GM19468 (cell line): ENCODE measurements around the gene VIPR2.
"Not testable (repeated sequence)": the region's sequence is repeated elsewhere in the genome, so short reads cannot be mapped to it uniquely, and the experiment has no call there.

Source experiments
- ATAC-seq: cut with Tn5 transposase; IDR thresholded peaks from one replicate; pipeline ENCODE4 v1.9.1; 2021; ENCODE audit warnings: mild to moderate bottlenecking, moderate library complexity, moderate number of reproducible peaks; ENCODE audit not compliant: unreplicated experiment; ENCODE audit errors: extremely low read depth

Gene VIPR2, protein sequence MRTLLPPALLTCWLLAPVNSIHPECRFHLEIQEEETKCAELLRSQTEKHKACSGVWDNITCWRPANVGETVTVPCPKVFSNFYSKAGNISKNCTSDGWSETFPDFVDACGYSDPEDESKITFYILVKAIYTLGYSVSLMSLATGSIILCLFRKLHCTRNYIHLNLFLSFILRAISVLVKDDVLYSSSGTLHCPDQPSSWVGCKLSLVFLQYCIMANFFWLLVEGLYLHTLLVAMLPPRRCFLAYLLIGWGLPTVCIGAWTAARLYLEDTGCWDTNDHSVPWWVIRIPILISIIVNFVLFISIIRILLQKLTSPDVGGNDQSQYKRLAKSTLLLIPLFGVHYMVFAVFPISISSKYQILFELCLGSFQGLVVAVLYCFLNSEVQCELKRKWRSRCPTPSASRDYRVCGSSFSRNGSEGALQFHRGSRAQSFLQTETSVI

DNA sequence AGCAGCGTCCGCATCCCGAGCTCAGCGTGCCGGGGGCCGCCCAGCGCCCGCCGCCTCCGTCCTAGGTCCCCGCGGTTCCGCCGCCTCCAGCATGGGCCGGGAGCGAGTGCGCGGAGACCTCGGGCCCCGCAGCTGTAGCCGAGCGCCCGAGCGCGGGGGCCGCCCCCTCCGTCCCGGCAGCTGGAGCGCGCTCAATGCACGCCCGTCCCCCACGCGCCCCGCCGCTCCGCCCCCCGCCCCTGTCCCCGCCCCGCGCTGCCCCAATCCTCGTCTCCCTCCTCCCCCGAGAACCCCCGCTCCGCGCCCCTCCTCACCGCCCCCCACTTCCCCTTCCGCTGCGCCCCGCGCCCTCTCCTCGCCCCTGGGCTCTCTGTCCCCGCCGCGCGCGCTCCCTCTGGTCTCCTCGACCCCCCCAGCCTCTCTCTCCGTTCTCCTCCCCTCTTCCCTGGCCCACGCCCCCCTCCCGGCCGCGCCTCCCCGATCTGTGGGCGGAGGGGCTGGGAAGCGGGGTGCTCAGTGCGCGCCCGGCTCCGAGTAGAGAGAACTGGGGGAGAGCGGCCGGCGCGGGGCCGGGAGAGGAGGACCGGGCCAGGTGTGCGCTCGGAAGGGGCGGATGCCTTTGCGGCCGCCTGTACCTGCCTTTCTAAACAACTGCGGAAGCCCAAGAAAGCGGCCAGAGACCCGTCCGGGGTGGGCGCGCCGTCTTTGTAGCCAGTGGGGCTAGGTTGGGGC is at the start of gene VIPR2:
Gene VIPR2 (minus strand): TSS at position 110 of the 732 bp plus-strand sequence. CDS start 96 bp downstream, at position 14.
- ATAC-seq = no peak

DNA sequence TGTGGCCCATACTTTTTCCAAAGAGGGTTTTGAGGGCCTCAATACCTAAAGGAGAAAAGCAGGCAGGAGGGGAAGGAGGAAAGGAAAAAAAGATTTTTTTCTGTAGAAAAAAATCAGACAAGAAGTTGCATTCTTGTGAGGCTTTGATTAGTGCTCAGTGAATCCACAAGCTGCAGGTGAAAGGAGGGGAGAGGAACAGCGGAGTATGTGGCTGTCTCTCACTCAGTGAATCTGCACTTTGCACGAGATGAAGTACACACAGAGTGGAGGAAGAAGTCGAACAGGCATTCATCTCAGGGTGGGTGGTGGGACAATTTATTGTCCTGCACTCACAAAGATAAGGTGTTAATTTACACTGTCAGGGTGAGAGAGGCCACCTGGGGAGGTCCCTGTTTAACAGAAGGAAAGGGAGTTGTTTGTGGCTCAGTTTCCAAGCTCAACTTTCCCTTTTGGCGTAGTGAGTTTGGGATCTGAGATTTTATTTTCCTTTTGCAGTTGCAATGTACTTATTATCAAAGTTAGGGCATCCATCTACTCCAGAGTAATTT is 49.0 kb upstream of the VIPR2 start:
- ATAC-seq = no peak

DNA sequence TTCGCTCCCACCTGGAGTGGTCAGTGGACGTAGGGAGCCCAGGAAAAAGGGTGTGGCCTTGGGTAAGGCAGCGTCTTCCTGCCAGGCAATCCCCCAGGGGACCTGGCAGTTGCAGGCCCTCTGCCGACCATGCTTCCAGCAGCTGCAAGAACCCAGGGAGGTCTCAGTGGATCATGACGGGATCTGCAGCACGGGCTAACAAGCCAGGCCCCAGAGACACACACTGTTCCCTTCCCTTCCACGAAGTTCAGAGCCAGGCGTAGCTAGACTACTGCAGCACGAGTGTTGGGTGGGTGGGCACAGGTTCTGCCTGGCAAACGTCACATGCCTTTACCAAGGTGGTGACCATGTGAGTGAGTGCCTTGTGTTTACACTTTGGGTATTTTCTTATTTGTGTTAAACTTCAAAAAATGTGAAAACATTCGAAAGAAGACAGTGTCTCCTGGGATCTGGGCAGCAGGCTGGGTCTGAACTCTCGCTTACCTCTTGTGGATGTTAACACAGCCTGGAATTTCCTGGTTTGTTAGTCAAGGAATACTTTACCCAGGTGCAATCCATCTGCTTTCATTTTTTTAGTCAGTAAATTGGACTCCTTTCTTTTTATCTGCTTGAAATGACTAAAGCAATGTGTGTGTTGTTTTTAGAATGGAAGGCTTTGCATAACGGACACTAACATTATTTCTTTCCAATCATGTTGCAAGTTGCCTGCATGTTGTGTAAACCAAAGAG is 48.2 kb upstream of the VIPR2 start:
- ATAC-seq = no peak

DNA sequence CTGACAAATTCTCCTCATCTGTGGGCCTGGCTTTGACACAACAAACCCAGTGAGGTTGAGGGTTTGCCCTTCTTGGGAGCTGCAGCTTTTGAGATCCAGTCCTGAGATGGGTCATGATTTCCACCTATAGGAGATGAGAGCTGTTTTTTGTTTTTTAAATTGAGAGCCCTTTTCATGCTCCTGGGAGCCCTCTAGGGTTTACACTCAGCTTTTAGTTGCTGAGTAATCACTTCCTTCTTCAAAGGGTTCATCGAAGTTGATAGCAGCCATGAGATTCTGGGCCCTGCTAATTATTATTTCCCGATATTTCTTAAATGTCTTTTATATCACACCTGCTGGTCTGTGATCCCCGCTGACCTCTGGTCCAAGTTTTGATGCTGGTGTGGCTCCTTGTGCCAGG is 47.3 kb upstream of the VIPR2 start:
- no peak for ATAC-seq

DNA sequence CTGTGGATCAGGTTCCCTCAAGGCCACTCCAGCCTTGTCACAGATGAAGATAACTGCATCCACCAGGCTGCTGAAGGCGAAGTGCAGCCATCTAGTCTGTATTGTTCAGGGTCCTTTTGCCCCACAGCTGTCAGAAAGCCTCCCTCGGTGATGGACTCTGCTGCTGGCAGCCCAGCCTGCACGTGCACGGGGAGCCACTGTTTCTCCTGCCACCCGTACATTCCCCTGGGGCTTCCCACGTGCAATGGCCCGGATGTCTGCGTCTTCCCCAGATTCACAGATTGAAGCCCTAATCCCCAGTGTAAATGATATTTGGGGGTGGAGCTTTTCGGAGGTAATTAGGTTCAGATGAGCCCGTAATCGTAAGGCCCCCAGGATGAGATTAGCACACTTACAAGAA is 46.6 kb upstream of the VIPR2 start:
- ATAC-seq = no peak

DNA sequence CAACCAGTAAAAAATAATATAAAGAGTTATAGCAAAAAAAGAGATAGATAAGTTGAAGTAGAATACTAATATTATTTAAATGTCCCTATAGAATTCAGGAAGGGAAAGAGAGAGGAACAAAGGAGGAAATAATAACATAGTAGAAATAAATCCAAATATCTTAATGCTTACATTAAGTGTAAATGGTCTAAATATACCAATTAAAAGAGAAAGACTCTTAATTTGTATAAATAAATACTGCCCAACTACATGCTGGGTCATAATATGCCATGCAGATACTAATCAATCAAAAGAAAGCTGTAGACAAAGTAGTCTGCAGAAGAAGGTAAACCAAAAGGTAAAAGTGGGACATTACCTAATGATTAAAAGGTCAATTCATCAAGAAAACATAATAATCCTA is 43.3 kb upstream of the VIPR2 start:
- no peak for ATAC-seq

DNA sequence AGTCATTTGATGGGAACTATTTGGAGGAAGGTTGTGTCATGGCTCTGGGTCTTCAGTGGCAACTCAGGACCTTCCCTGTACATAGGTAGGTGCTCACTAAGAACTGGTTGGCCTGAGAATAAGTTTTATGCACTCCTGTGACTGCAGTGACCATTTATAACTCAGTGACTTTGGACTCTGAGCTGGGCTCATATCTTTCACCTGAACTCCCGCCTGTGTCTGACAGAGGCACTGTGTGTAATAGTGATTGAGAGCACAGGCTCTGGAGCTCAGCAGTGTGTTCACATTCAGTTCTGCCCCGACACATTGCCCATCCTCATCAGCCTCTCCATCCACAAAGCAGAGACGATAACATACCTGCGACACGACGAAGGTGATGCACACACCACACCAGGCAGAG is 34.6 kb upstream of the VIPR2 start:
- ATAC-seq = no peak

DNA sequence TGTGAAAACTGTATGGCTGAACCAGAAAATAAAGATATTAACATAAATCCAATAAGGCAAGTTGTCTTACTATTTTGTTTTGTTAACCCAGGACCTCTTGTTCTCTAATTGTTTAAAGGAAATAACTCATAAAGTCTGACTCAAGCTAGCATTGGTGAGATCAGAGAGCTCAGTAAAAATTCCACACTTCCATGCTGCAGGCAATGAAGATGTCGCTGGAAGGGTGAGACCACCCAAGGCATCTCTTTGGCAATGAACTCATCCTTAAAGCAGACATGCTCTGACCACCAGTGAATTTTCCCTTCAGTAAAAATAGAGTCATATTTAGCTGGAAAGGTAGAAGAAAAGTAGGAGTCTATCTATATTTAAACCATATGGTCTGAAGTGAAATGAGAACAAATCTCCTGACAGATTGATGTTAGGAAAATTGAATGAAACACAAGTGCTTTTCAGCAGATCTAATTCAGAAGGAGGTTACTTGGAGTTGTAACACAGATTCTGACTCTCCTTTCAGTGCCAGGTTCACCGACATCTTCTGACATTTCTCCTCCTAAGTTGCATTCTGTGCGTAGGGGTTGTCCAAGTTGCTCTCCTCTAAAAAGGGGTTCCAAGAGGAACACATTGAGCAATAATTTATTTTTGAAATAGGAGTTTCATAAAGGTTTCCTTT is 32.8 kb upstream of the VIPR2 start:
- ATAC-seq = no peak

DNA sequence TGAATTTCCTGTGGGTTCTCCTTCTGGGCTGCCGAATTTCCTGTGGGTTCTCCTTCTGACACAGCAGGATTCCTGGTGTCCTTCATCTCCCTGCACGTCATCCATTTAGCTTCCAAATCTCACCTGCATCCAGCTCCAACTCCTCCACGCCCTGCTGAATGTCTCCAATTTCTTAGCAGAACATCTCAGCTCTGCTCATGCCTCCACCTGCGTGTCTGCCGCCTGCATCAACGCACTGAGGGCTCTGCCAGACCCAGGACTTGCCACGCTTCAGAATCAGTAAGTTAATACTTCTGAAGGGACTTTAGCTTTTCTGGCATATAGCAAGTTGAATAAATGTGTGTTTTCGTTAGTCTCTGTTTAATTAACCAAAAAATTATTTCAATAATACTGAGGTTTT is 31.1 kb upstream of the VIPR2 start:
- ATAC-seq = no peak

DNA sequence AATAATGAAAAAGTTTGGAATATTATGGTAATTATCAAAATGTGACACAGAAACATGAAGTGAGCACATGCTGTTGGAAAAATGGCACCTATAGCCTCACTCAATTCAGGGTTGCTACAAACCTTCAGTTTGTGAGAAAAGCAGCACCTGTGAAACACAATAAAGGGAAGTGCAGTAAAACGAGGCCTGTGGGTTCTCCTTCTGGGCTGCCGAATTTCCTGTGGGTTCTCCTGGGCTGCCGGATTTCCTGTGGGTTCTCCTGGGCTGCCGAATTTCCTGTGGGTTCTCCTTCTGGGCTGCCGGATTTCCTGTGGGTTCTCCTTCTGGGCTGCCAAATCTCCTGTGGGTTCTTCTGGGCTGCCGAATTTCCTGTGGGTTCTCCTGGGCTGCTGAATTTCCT is 30.4 kb upstream of the VIPR2 start:
- not testable (repeated sequence) for ATAC-seq

DNA sequence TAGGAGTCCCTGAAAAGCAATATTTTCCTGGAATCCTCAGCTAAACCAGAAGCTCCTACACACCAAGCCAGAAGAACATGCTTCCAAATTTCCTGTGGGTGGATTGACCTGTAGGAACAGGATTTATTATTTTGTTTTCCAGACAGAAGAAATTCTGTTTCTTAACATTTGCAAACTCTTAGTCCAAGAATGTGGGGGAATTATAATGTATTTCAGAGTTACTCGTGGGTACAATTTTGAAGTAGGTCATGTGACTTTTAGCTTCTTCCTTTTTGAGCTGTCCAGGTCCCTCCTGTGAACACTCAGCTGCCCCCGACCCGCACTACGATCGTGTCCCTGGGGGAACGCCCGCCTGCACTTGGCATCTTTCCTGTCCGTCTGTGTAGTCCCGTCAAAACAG is 27.7 kb upstream of the VIPR2 start:
- no peak for ATAC-seq

DNA sequence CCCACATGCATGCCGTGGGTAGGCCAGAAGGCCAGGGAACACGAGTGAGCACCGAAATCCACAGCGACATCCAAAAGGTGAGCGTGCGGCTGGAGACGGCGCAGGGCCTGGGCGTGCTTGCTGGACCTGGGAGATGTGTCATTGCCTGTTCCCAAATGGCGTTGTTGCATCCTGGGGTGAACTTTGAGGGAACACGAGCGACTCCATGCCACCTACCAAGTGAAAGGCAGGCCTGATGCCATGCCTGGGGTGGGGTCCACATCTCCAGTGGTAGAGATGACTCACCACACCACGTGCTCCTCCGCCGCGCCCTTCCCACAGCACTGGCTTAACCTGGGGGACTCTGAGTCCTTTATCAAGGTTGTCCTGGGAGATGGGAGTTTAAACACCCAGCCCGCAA is 24.7 kb upstream of the VIPR2 start:
- ATAC-seq = no peak

DNA sequence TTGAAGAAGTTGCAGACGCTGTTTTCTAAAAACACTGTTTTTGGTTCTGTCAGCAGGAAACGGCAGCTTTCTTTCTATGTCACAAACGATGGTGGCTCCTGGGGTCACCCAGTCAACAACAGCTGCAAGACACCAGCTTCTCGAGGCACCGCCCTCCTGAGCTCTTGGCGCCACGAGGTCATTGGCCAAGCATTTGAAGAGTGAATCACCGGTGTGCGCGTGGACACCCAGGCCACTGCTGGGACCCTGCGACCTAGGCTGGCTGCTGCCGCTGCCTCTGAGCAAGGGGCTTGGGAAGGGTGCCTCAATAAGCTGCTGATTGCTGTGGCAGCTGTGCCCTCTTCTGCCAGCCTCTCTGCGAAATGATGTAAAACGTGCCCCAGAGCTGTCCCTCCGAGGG is 22.5 kb upstream of the VIPR2 start:
- ATAC-seq = no peak

DNA sequence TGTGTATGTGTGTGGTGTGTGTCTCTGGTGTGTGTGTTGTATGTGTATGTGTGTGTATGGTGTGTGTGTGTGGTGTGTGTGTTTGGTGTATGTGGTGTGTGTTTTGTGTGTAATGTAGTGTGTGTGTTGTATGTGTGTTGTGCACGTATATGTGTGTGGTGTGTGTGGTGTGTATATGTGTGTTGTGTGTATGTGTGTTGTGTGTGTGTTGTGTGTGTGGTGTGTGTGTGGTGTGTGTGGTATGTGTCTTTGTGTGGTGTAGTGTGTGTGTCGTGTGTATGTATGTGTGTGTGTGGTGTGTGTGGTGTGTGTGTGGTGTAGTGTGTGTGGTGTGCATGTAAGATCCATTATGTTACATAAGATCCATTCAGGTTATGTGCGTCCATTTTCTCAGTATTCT is 21.9 kb upstream of the VIPR2 start:
- ATAC-seq = no peak

DNA sequence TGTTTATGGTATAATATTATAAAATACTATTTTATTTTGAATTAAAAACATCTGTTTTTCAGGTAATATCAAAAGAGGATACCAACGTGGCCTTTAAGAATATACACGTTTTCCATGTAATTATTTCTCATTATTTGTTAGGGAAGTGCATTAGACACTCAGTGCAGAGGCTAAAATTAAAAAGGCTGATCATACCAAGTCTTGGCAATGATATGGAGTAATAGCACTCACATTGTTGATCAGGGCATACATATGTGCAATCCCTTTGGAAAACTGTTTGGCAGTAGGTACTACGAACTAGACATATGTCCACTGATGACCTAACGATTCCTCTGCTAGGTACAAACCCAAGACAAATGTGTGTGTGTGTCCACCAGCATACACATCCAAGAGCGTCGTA is 20.7 kb upstream of the VIPR2 start:
- no peak for ATAC-seq

DNA sequence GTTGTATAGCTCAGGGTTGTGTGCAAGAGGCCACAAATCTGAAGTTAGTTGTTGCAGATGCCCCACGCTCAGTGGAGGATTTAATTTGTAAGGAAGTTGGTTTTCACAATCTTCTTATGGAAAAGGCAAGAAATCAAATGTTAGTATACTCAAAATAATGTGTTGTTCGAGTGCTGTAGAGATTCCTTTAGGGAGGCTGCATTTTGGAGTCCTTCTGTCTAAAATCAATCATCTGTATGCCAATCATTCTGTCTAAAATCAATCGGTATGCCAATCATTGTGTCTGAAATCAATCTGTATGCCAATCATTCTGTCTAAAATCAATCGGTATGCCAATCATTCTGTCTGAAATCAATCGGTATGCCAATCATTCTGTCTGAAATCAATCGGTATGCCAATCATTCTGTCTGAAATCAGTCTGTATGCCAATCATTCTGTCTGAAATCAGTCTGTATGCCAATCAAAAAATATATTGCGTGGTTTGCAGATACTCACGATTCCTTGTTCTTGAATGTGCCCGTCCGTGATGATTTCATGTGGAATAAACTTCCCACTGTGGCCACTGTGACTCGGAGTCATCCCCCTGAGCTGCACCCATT is 19.1 kb upstream of the VIPR2 start:
- not testable (repeated sequence) for ATAC-seq

DNA sequence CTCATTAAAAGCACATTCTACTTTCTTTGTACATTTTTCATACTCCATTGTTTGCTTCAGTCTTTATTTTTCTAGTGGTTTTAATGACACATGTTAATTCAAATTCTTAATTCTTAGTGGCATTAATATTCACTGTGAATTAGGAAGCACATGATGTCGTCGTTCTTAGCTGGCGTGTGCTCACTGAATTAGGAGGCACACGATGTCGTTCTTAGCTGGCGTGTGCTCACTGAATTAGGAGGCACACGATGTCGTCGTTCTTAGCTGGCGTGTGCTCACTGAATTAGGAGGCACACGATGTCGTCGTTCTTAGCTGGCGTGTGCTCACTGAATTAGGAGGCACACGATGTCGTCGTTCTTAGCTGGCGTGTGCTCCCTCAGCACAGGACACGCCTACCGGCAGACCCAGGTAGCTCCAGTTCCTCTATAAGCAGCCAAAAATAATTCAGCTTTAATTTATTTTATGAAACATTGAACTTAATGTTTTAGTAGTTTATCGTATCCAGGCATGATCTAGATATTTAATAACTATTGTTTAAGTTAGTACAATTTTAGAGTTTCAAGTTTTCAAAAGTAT is 17.5 kb upstream of the VIPR2 start:
- not testable (repeated sequence) for ATAC-seq

DNA sequence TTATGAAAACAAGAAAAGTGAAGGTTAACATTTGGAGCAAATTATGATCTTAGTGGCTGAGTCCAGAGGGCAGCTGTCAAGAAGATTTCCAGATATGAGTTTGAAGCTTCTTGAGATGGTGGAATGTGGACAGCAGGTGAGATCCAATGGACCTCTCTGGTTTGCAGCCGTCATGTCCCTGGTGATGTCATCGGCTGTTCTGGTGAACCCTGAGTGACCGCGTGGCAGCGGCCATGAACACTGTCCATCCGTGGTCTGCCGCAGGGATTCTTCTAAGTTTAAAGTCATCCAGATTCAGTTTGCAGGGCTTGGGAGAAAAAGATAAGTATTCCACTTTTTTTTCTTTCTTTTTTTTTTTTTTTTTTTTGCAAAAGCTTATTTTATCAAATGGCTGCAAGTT is 15.8 kb upstream of the VIPR2 start:
- ATAC-seq = no peak

DNA sequence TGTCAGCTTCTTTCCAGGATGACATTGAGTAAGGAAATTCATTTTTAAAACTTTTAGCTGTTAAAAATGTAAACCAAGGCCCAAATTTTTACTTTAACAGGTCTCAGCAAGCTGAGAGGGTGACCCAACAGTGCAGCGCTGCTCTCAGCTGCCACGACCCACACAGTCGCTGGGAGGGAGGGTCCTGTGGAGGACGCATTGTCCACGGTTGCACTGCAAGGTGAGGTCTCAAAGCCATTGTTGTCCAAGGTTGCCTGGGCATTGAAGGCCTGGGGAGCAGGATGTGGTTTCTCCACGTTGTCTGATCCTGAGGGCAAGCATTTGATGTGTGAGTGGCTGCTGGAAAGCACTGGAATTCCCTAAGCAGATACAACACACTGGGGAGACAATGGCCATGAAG is 15.1 kb upstream of the VIPR2 start:
- ATAC-seq = no peak
